K562 (cell line): ENCODE measurements around the gene DHDDS. TPM values are rescaled to one million over a fixed set of nuclear protein-coding genes. Genes with fewer than 3 reads are reported as not detected.
A peak's percentile ranks its signal among the peaks of the same experiment; 100 is the strongest.

Experiments
- ATF1 ChIP-seq, 2 experiments: fragments of 450-650 bp in 1 of 2; IDR thresholded peaks; 2 replicates each; pipeline ENCODE4 v1.6.1; 2016; ENCODE audit warnings: missing compliant biosample characterization in 1 of 2, missing genetic modification characterization in 1 of 2
- ATF7 ChIP-seq: fragments of 450-650 bp; IDR thresholded peaks from 2 replicates; pipeline ENCODE4 v1.7.1; 2014; ENCODE audit warnings: mild to moderate bottlenecking, moderate library complexity
- CBX1 ChIP-seq: sonication (generic); IDR thresholded peaks from 2 replicates; pipeline ENCODE4 v1.6.1; 2016; ENCODE audit warnings: antibody characterized with exemption, low read depth, mild to moderate bottlenecking
- CCAR2 ChIP-seq: fragments of 200-400 bp; formaldehyde crosslinking; IDR thresholded peaks from 2 replicates; pipeline ENCODE4 v1.6.1; 2017; ENCODE audit warnings: mild to moderate bottlenecking, low read depth, low read length
- CXXC5 ChIP-seq: fragments of 250-450 bp; sonication (Bioruptor Pico); IDR thresholded peaks from 2 replicates; pipeline ENCODE4 v1.8.0; 2022; ENCODE audit warnings: inconsistent platforms, mild to moderate bottlenecking, moderate library complexity
- ETV1 ChIP-seq: fragments of 450-650 bp; conservative IDR thresholded peaks from 2 replicates; pipeline ENCODE4 v1.6.1; 2016; ENCODE audit warnings: missing genetic modification characterization, control low read depth, low read depth, missing compliant biosample characterization
- GABPB2 ChIP-seq: fragments of 250-450 bp; sonication (Bioruptor Pico); conservative IDR thresholded peaks from 2 replicates; pipeline ENCODE4 v1.5.1; 2021; ENCODE audit warnings: mild to moderate bottlenecking
- HNRNPK ChIP-seq: fragments of 200-400 bp; formaldehyde crosslinking; IDR thresholded peaks from one replicate; pipeline ENCODE4 v1.6.1; 2018; ENCODE audit warnings: mild to moderate bottlenecking, low read depth, low read length; ENCODE audit not compliant: poor library complexity, severe bottlenecking
- JUNB ChIP-seq: fragments of 450-650 bp; formaldehyde crosslinking; conservative IDR thresholded peaks from 2 replicates; pipeline ENCODE4 v1.4.0; 2020; ENCODE audit warnings: mild to moderate bottlenecking
- LCOR ChIP-seq: sonication (generic); formaldehyde crosslinking; IDR thresholded peaks from 2 replicates; pipeline ENCODE4 v1.8.0; 2022; ENCODE audit warnings: mild to moderate bottlenecking, missing genetic modification reagents
- MAFG ChIP-seq: fragments of 450-650 bp; conservative IDR thresholded peaks from 2 replicates; pipeline ENCODE4 v1.6.1; 2016; ENCODE audit warnings: missing genetic modification characterization, missing compliant biosample characterization
- MCM7 ChIP-seq, 2 experiments: fragments of 450-650 bp; IDR thresholded peaks; 2 replicates each; pipeline ENCODE4 v1.6.1; 2016 to 2018
- MECOM ChIP-seq: fragments of 250-450 bp; sonication (Bioruptor Pico); IDR thresholded peaks from 2 replicates; pipeline ENCODE4 v1.8.0; 2022; ENCODE audit warnings: inconsistent platforms
- MYBL2 ChIP-seq, 2 experiments: fragments of 450-650 bp in 1 of 2; sonication (generic) in 1 of 2; formaldehyde crosslinking in 1 of 2; IDR thresholded peaks; 2 replicates each; pipeline versions ENCODE4 v1.6.1 to v1.8.1; 2017 to 2022; ENCODE audit warnings: borderline replicate concordance in 1 of 2, inconsistent platforms in 1 of 2, low read depth in 1 of 2, mild to moderate bottlenecking in 1 of 2, missing genetic modification reagents in 1 of 2, moderate library complexity in 1 of 2
- NFE2L1 ChIP-seq: fragments of 450-650 bp; IDR thresholded peaks from 2 replicates; pipeline ENCODE4 v1.6.1; 2016; ENCODE audit warnings: missing genetic modification characterization, low read depth, mild to moderate bottlenecking, missing compliant biosample characterization, moderate library complexity, borderline replicate concordance
- NFIC ChIP-seq: fragments of 450-650 bp; IDR thresholded peaks from 2 replicates; pipeline ENCODE4 v1.6.1; 2017; ENCODE audit warnings: mild to moderate bottlenecking, inconsistent platforms
- PCBP2 ChIP-seq: fragments of 200-400 bp; formaldehyde crosslinking; IDR thresholded peaks from 2 replicates; pipeline ENCODE4 v1.6.1; 2018; ENCODE audit warnings: low read length, low read depth, mild to moderate bottlenecking, moderate library complexity; ENCODE audit not compliant: poor library complexity, severe bottlenecking
- POLR2AphosphoS2 ChIP-seq: IDR thresholded peaks from 2 replicates; pipeline ENCODE4 v1.6.1; 2012; ENCODE audit warnings: low read length, improper control_type of control experiment
- POLR2AphosphoS5 ChIP-seq: IDR thresholded peaks from 2 replicates; pipeline ENCODE4 v1.6.1; 2011; ENCODE audit warnings: mild to moderate bottlenecking, low read depth, low read length, moderate library complexity; ENCODE audit not compliant: control insufficient read depth, insufficient read depth
- POLR2B ChIP-seq: fragments of 450-650 bp; IDR thresholded peaks from 2 replicates; pipeline ENCODE4 v1.6.1; 2018; ENCODE audit warnings: low read depth; ENCODE audit not compliant: partially characterized antibody
- PYGO2 ChIP-seq: fragments of 450-650 bp; IDR thresholded peaks from 2 replicates; pipeline ENCODE4 v1.6.1; 2016; ENCODE audit warnings: mild to moderate bottlenecking, missing genetic modification characterization, moderate library complexity, missing compliant biosample characterization
- RBM25 ChIP-seq: fragments of 200-400 bp; formaldehyde crosslinking; IDR thresholded peaks from 2 replicates; pipeline ENCODE4 v1.6.1; 2018; ENCODE audit warnings: low read length, low read depth, moderate library complexity; ENCODE audit not compliant: severe bottlenecking
- RBM39 ChIP-seq: fragments of 200-400 bp; formaldehyde crosslinking; optimal IDR thresholded peaks from 2 replicates; pipeline ENCODE3; 2018; ENCODE audit warnings: low read depth, low read length
- SAFB2 ChIP-seq: fragments of 200-400 bp; formaldehyde crosslinking; IDR thresholded peaks from 2 replicates; pipeline ENCODE4 v1.6.1; 2018; ENCODE audit warnings: borderline replicate concordance, low read length, low read depth, moderate library complexity; ENCODE audit not compliant: severe bottlenecking
- SMAD2 ChIP-seq: fragments of 150-350 bp; IDR thresholded peaks from 2 replicates; pipeline ENCODE4 v1.6.1; 2014; ENCODE audit warnings: low read depth, mild to moderate bottlenecking, low read length
- SREBF2 ChIP-seq: sonication (generic); formaldehyde crosslinking; IDR thresholded peaks from 2 replicates; pipeline ENCODE4 v1.4.0; 2020; ENCODE audit warnings: mild to moderate bottlenecking, missing genetic modification reagents
- SRSF7 ChIP-seq: fragments of 200-400 bp; formaldehyde crosslinking; optimal IDR thresholded peaks from 2 replicates; pipeline ENCODE3; 2017; ENCODE audit warnings: mild to moderate bottlenecking, low read depth, low read length
- TCF3 ChIP-seq: sonication (generic); formaldehyde crosslinking; IDR thresholded peaks from 2 replicates; pipeline ENCODE4 v1.4.0; 2020; ENCODE audit warnings: mild to moderate bottlenecking, missing genetic modification reagents
- TFAM ChIP-seq: fragments of 250-450 bp; sonication (Bioruptor Pico); conservative IDR thresholded peaks from 2 replicates; pipeline ENCODE4 v1.5.0; 2021; ENCODE audit warnings: mild to moderate bottlenecking, moderate library complexity
- U2AF1 ChIP-seq: fragments of 200-400 bp; formaldehyde crosslinking; optimal IDR thresholded peaks from 2 replicates; pipeline ENCODE3; 2017; ENCODE audit warnings: mild to moderate bottlenecking, low read depth, low read length, moderate library complexity
- ZNF583 ChIP-seq: fragments of 250-450 bp; sonication (Bioruptor Pico); IDR thresholded peaks from 2 replicates; pipeline ENCODE4 v1.4.0; 2020
- ZNF699 ChIP-seq: fragments of 250-450 bp; sonication (Bioruptor Pico); IDR thresholded peaks from 2 replicates; pipeline ENCODE4 v1.8.0; 2021; ENCODE audit warnings: mild to moderate bottlenecking, moderate library complexity; ENCODE audit not compliant: insufficient replicate concordance
- polyA plus RNA-seq, 8 experiments: library from polyadenylated mRNA; depleted of rRNA in 4 of 8; stranded (reverse) in 5 of 8; unstranded in 3 of 8; fragments of >200 nt; fragmentation: Nextera tagmentation in 2 of 8; fragmentation: Illumina TruSeq in 1 of 8; extraction: Ambion mirVana in 2 of 8; extraction: Trizol in 1 of 8; gene quantifications; 2 replicates each; pipeline versions ENCODE4 v1.2.1 to v1.2.3, GENCODE V29; 2011 to 2014; ENCODE audit warnings: inconsistent platforms in 1 of 8, missing spikeins in 1 of 8
- total RNA-seq, 7 experiments: library from RNA; depleted of rRNA in 6 of 7; stranded (reverse); fragments of >200 nt in 6 of 7; fragmentation: Illumina TruSeq in 2 of 7; extraction: Trizol in 2 of 7; gene quantifications; 2 replicates each; pipeline versions ENCODE4 v1.2.1 to v1.2.3, GENCODE V29; 2011 to 2021; ENCODE audit warnings: low replicate concordance in 1 of 7

DHDDS gene
- total and polyA plus RNA-seq, 9 of the 15 experiments (the other 6 are each of a cell fraction or from before 2014, with no cell fraction given) = 33.3 to 55.0 (median 44.3) TPM

- TF ChIP-seq GABPB2 (CRISPR knock-in tag) = no peak
- peak; percentile 87; the same call in 1 of the 2 replicates for TF ChIP-seq POLR2AphosphoS5
- peak; percentile 39 for TF ChIP-seq HNRNPK
- TF ChIP-seq MYBL2 (IDR thresholded peaks at IDR 0.05; ENCODE audit: low read depth) = no peak
- no peak for TF ChIP-seq MYBL2 (CRISPR knock-in tag; IDR thresholded peaks at IDR 0.05; ENCODE audit: borderline replicate concordance)
- TF ChIP-seq MAFG (tag) = no peak
- no peak for TF ChIP-seq ETV1 (tag)
- no peak for TF ChIP-seq SRSF7
- no peak; the same call in 1 of the 2 replicates for TF ChIP-seq ATF7
- no peak for TF ChIP-seq SAFB2
- no peak for TF ChIP-seq PYGO2 (tag)
- no peak for TF ChIP-seq PCBP2
- no peak for TF ChIP-seq ZNF699
- no peak for TF ChIP-seq ATF1 (CRISPR knock-in tag; IDR thresholded peaks at IDR 0.05)
- TF ChIP-seq ATF1 (tag; IDR thresholded peaks at IDR 0.05) = peak; percentile 72
- TF ChIP-seq NFIC = peak; percentile 98
- TF ChIP-seq TFAM (CRISPR knock-in tag) = no peak
- TF ChIP-seq LCOR = peak; percentile 94
- peak; percentile 23; the same call in 1 of the 2 replicates for TF ChIP-seq CBX1
- no peak for TF ChIP-seq NFE2L1 (tag)
- no peak for TF ChIP-seq ZNF583 (CRISPR knock-in tag)
- TF ChIP-seq POLR2AphosphoS2 = peak; percentile 56; the same call in 1 of the 2 replicates
- no peak for TF ChIP-seq RBM39
- no peak for TF ChIP-seq MECOM (CRISPR knock-in tag)
- TF ChIP-seq TCF3 (CRISPR knock-in tag) = no peak; the same call in 1 of the 2 replicates
- no peak for TF ChIP-seq CCAR2
- TF ChIP-seq U2AF1 = peak; percentile 91
- TF ChIP-seq POLR2B = peak; percentile 75
- no peak for TF ChIP-seq MCM7 (IDR thresholded peaks at IDR 0.05)
- no peak for TF ChIP-seq SREBF2 (CRISPR knock-in tag)
- no peak for TF ChIP-seq JUNB (CRISPR knock-in tag)
- peak; percentile 8 for TF ChIP-seq RBM25
- no peak for TF ChIP-seq SMAD2
- peak; percentile 78 for TF ChIP-seq CXXC5 (CRISPR knock-in tag)
These were observed 68.5 kb downstream of the DHDDS start (continued) for GRCh38 chr1:26500488-26501175.
